HL-60 (cell line): ENCODE results near the gene GFRA1.

Experiments
- DNase-seq, 2 experiments: peaks; one replicate each; pipeline ENCODE4 v3.0.0-alpha.2; 2010 to 2020; ENCODE audit warnings: low read depth in 1 of 2, low spot score in 1 of 2
- H3K27ac ChIP-seq: fragments of 250-450 bp; sonication (Bioruptor Pico); replicated peaks from 2 replicates; pipeline ENCODE4 v1.5.1; 2020; ENCODE audit warnings: mild to moderate bottlenecking, moderate library complexity
- H3K27me3 ChIP-seq: fragments of 250-450 bp; sonication (Bioruptor Pico); 2 replicates; pipeline ENCODE4 v1.5.1; 2021; ENCODE audit warnings: mild to moderate bottlenecking, moderate library complexity; ENCODE audit not compliant: insufficient read depth, poor library complexity, severe bottlenecking
- H3K4me3 ChIP-seq: replicated peaks from 2 replicates; pipeline ENCODE4 v1.5.1; 2011; ENCODE audit warnings: mild to moderate bottlenecking, control low read depth, low read length; ENCODE audit not compliant: insufficient read depth
- CTCF ChIP-seq: IDR thresholded peaks from one replicate; pipeline ENCODE4 v1.5.1; 2011; ENCODE audit warnings: low read length, control low read depth, inconsistent platforms; ENCODE audit not compliant: insufficient read depth
- GABPA ChIP-seq: IDR thresholded peaks from 2 replicates; pipeline ENCODE4 v1.6.1; 2012; ENCODE audit warnings: low read depth
- POLR2AphosphoS5 ChIP-seq: IDR thresholded peaks from 2 replicates; pipeline ENCODE4 v1.6.1; 2012; ENCODE audit warnings: low read depth
- REST ChIP-seq: IDR thresholded peaks from 2 replicates; pipeline ENCODE4 v1.6.1; 2012; ENCODE audit warnings: low read depth; ENCODE audit not compliant: insufficient replicate concordance
- SPI1 ChIP-seq: IDR thresholded peaks from 2 replicates; pipeline ENCODE4 v1.6.1; 2012; ENCODE audit warnings: low read depth, mild to moderate bottlenecking, borderline replicate concordance

The GFRA1 gene

GRCh38 chr10:116043304-116043703 is 229.7 kb downstream of the GFRA1 start:
- Histone ChIP-seq H3K27me3 (no peaks in the 10 kb centered on the region), H3K4me3 (no peak overlapping the region), H3K27ac (no peak overlapping the region)
- TF ChIP-seq REST (no peak), POLR2AphosphoS5 (no peak), GABPA (no peak), CTCF (no peak), SPI1 (no peak)
- no peak for DNase-seq

- Histone ChIP-seq H3K27me3 (no peaks in the 10 kb centered on the region), H3K27ac (no peak overlapping the region), H3K4me3 (no peak overlapping the region)
- DNase-seq, result no peak
- no peak for TF ChIP-seq SPI1
- no peak for TF ChIP-seq GABPA
- TF ChIP-seq REST, result no peak
- TF ChIP-seq POLR2AphosphoS5, result no peak
- TF ChIP-seq CTCF, result no peak
Observed at GRCh38 chr10:116041948-116042347, 231.1 kb downstream of the GFRA1 start.

GRCh38 chr10:116039612-116040011 is 233.4 kb downstream of the GFRA1 start:
- Histone ChIP-seq H3K27me3 (no peaks in the 10 kb centered on the region), H3K27ac (no peak overlapping the region), H3K4me3 (no peak overlapping the region)
- DNase-seq, result no peak
- no peak for TF ChIP-seq REST
- TF ChIP-seq POLR2AphosphoS5, result no peak
- TF ChIP-seq GABPA, result no peak
- no peak for TF ChIP-seq CTCF
- TF ChIP-seq SPI1, result no peak
